HG03457 (cell line): ENCODE data around the gene CCHCR1.
"Not testable (repeated sequence)": the region's sequence is repeated elsewhere in the genome, so short reads cannot be mapped to it uniquely, and the experiment has no call there.

Experiments
- ATAC-seq: cut with Tn5 transposase; IDR thresholded peaks from one replicate; pipeline ENCODE4 v1.9.1; 2021; ENCODE audit warnings: moderate number of reproducible peaks; ENCODE audit not compliant: unreplicated experiment

Gene CCHCR1

GRCh38 chr6:31185695-31186051 is 28.1 kb upstream of the CCHCR1 start:
- ATAC-seq, result not testable (repeated sequence)

GRCh38 chr6:31183859-31184258 is 26.3 kb upstream of the CCHCR1 start:
- ATAC-seq, result not testable (repeated sequence)

- not testable (repeated sequence) for ATAC-seq
These were observed 25.7 kb upstream of the CCHCR1 start for GRCh38 chr6:31183287-31183686.

- ATAC-seq, result no peak
These were observed 22.9 kb upstream of the CCHCR1 start for GRCh38 chr6:31180500-31180899.

- ATAC-seq, result no peak
These were observed 22.3 kb upstream of the CCHCR1 start for GRCh38 chr6:31179896-31180295.

- ATAC-seq, result no peak
These were observed 21.4 kb upstream of the CCHCR1 start for GRCh38 chr6:31179042-31179386.

DNA sequence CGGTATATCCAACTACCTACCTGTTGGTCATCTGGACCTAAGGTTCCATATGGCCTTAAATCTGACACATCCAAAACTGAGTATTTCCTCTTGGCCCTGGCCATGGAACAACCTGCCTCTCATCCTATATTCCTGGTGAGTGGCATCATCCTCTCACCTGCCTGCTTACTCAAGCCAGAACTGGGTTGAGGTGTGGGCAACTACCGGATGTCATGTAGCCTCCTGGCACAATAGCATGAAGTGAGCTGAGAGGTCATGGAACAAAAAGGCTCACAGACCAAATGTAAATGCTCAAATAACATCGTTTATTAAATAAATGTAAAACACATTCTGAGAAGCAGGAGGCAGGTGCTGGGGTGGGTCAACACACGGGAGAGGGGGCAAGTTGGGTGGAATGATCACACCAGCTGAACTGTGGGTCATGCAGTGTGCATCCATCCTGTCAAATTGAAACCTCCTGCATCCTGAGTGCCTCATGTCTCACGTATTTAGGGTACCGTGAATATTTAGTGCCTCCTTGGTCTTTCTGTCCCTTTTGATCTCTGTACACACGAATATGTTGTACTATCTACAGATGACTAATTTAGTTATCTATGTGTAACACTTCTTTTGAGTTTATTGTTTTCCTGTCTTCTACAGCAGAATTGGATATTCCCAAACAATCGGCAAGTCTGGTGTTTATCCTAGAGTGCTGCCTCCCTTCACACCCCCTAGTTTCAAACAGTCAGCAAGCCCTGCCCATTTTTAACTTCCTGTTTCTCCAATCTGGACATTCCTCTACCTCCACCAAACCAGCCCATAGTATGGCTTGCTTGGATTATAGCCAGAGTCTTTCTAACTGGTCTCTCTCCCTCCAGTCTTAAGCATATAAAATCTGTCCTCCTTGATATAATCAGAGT is 20.8 kb upstream of the CCHCR1 start:
- ATAC-seq, result no peak

GRCh38 chr6:31175971-31176370 is 18.4 kb upstream of the CCHCR1 start:
- ATAC-seq, result no peak

- no peak for ATAC-seq
These were observed 16.8 kb upstream of the CCHCR1 start for GRCh38 chr6:31174378-31174777.

GRCh38 chr6:31173406-31173805 is 15.8 kb upstream of the CCHCR1 start:
- ATAC-seq, result no peak

DNA sequence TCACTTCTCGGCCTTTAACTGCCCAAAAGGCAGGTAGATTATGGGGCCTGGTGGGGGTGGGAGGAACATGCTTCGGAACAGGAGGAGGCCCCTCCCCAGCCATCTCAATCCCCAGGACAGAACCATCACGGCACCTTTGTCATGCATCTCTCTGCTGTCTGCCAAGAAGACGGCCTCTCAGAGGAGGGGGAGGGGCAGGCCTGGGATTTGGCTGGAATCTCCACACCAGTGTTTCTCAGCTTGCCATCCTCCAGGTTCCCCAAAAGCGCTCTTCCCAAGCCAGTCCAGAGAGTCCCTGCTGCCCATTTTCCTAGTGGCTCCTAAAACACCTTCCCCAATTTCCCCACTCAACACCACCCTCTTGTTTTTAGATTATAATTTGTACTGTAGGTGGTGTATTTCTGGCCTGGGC is 15.4 kb upstream of the CCHCR1 start:
- no peak for ATAC-seq

DNA sequence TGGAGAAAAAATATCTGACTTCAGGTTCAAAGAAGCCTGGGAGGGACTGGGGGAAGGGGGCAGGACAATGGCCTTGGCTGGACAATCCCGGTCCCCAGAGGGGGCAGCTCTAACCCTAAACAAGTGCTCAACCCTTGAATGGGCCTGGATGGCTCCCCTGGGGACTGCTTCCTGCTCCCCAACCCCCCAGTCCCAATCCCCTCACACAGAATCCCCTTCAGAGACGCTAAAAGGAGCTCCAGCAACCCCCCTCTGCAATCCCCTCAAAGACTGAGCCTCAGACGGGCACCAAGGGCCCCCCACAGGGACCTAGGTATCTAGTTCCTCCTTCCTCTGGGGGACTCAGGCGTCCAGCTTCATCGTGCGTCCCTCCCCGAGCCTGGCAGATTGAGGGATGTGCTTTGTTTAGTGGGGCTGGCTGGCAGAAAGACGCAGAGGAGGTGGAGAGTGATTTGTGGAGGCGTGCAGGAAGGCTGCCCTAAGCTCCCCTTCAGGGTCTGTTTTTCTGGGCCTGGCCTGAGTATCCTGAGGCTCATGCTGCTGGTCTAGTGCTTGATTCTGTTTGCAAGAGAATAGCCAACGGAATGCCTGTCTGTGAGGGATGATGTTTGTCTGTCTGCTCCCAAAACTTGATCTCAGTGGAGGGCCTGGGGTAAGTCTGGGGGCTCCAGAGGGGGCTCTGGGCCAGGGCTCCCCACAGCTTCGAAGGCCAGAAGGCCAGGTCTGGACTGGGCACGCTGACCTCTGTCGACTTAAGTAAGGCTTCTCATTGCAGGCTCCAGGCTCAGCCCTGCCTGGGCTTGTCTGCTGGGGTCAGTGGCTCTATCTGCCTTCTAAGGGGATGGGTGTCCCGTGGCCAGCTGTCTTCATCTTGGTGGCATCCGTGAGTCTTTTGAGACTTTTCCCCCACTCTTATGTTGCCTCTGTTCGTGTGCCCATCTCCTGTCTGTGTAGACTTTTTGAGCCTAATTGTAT is 14.6 kb upstream of the CCHCR1 start:
- no peak for ATAC-seq

DNA sequence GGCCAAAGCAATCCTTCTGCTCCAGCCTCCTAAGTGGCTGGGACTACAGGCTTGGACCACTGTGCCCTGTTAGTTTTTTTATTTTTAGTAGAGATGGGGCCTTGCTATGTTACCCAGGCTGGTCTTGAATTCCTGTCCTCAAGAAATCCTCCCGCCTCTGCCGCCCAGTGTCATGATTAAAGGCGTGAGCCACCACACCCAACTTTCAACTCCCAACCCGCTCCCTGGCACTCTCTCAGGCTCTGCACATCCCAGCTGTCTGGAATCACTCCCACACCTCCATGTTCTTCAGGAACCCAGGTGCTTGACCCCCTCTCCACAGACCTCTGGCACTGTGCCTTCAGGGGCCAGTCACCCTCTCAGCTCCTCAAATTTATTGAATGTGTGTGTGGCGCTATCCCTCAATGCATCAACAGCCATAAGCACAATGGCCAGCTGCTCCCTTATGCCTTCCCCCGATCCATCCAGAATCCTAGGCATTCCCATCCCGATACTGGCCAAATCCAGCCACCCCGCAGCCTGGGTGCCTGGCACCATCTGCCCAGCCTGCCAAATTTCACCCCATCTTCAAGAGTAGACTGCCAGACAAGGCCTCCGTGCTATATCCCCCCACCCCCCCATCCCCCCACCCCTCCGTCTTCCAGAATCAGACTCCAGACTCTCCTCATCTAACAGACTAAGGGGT is 13.5 kb upstream of the CCHCR1 start:
- no peak for ATAC-seq

GRCh38 chr6:31170600-31170881 is 12.9 kb upstream of the CCHCR1 start, which contains the start of gene POU5F1:
Gene POU5F1, minus strand, starts transcription at chr6:31170682. Its CDS starts 62 bp downstream, at chr6:31170620.
- ATAC-seq, result no peak

DNA sequence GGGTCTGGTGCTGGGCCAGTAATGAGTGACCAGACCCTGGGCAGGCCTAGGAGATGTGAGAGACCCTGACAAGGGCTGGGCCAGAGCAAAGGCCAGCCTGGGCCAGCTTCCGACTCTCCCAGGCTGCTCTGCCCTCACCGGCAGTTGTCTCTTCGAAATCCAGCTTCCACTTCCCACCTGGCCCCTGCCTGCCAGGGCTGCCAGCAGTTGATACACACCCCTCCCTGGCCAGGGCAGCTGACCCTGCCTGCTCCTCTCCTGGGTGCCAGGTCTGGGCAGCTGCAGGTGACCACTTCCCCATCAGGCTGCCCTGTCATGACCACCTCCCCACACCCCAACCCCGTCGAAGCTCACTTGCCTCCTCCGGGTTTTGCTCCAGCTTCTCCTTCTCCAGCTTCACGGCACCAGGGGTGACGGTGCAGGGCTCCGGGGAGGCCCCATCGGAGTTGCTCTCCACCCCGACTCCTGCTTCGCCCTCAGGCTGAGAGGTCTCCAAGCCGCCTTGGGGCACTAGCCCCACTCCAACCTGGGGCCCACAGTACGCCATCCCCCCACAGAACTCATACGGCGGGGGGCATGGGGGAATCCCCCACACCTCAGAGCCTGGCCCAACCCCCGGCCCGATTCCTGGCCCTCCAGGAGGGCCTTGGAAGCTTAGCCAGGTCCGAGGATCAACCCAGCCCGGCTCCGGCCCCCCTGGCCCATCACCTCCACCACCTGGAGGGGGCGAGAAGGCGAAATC is 12.4 kb upstream of the CCHCR1 start:
- not testable (repeated sequence) for ATAC-seq

GRCh38 chr6:31169123-31169857 is 11.7 kb upstream of the CCHCR1 start:
- ATAC-seq, result no peak

DNA sequence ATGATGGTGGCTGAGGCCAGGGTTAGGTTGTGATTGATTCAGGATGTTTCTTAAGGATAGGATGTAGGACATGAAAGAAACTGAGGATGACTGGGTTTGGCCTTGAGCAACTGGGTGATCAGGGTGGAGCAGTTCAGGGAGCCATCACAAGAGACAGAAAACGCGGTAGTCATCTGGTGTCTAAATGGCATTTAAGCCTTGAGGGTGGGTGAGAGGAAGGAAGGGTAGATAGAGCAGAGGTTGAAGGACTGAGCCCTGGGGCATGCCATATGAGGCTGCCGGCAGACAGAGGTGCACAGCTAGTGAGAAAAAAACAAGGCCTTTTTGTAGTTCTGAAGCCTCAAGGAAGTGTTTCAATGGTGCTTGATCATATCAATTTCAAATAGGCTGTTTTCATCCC is 11.0 kb upstream of the CCHCR1 start:
- no peak for ATAC-seq

DNA sequence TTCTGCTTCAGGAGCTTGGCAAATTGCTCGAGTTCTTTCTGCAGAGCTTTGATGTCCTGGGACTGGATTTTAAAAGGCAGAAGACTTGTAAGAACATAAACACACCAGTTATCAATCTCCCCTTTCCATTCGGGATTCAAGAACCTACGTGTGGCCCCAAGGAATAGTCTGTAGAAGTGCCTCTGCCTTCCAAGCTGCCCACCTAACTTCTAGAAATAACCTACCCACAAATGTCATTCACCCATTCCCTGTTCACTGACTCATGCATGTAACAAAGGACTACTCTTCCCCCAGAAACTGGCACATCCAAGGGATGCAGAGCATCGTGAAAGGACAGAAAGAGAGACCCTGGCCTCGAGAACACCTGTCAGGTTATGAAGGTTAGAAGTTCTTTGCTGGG is 8.4 kb upstream of the CCHCR1 start:
- no peak for ATAC-seq

DNA sequence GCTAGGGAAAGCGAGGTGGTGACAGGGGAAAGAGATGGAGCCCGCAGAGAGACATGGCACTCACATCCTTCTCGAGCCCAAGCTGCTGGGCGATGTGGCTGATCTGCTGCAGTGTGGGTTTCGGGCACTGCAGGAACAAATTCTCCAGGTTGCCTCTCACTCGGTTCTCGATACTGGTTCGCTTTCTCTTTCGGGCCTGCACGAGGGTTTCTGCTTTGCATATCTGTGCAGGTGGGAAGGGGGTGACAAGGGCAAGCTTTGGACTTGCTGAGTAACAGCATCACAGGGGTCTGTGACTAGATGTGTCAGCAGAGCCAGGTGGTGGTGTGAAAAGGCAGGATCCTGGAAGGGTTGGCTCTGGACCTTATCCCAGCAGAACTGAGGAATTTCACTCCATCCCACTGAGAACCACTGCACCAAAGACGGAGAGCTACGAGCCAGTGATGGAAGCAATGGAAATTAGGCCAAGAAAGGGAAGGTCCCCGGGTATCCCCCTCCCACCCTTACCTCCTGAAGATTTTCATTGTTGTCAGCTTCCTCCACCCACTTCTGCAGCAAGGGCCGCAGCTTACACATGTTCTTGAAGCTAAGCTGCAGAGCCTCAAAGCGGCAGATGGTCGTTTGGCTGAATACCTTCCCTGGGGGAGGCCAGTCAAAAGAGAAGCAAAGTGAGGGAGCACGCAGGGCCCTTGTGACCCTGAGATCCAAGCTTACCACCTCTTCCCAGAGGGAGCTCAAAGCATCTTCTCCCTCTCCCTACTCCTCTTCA is 7.6 kb upstream of the CCHCR1 start:
- ATAC-seq, result not testable (repeated sequence)
